Measurements from ENCODE around the gene SMNDC1.

Gene SMNDC1

GRCh38 chr10:110326351-110327032, 21.8 kb upstream of the SMNDC1 start:
- DNase-seq = no peak

DNA sequence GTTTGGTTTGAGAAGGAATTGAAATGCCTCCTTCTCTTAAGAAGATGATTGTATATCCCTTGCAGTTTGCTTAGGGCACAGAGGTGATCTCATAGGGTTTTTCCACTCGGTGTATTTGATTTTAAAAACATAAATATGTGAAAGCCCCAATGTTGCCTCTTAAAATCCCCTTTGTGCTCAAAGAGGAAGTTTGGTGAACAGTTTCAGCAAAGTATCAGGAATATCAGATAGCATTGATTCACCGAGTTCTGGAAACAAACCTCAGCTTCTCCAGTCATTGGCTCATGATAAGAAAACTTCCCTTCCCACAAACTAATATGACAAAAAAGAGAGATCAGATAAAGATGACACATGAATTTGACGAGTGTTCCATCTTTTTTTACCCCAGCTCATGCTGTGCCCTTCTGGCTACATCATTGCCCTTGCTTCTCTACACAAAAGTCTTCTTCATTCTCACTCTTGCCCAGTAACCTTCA, 20.1 kb upstream of the SMNDC1 start:
- no peak for DNase-seq

GRCh38 chr10:110324201-110324804, 19.6 kb upstream of the SMNDC1 start:
- no peak for DNase-seq

- no peak for DNase-seq
These were observed 18.8 kb upstream of the SMNDC1 start for GRCh38 chr10:110323503-110323902.

DNA sequence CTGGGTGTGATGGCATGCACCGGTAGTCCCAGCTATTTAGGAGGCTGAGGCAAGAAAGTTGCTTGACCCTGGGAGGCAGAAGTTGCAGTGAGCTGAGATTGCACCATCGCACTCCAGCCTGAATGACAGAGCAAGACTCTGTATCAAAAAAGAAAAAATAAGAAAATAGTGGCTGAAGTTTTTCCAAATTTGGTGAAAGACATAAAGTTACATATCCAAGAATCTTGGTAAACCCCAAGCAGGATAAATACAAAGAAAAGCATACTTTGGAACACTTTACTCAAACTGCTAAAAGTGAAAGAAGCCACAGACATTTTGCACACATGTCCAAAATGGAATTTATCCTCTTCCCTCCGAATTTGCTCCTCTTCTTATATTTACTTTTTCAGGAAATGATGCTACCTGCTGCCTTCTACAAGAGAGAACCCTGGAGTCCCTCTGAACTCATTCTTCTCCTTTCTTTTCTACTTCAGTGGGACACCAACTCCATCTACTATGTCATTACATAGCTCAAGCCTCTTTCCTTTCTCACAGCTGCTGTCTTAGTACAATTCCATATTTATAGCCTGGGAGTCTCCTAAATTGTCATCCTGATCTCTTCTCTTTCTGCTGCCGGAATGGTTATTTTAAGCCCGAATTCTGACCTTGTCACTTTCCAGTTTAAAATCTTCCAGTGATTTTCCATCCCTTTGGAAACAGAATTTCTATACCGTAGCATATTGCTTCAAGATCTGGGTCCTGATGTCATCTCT, 17.3 kb upstream of the SMNDC1 start:
- DNase-seq = no peak

DNA sequence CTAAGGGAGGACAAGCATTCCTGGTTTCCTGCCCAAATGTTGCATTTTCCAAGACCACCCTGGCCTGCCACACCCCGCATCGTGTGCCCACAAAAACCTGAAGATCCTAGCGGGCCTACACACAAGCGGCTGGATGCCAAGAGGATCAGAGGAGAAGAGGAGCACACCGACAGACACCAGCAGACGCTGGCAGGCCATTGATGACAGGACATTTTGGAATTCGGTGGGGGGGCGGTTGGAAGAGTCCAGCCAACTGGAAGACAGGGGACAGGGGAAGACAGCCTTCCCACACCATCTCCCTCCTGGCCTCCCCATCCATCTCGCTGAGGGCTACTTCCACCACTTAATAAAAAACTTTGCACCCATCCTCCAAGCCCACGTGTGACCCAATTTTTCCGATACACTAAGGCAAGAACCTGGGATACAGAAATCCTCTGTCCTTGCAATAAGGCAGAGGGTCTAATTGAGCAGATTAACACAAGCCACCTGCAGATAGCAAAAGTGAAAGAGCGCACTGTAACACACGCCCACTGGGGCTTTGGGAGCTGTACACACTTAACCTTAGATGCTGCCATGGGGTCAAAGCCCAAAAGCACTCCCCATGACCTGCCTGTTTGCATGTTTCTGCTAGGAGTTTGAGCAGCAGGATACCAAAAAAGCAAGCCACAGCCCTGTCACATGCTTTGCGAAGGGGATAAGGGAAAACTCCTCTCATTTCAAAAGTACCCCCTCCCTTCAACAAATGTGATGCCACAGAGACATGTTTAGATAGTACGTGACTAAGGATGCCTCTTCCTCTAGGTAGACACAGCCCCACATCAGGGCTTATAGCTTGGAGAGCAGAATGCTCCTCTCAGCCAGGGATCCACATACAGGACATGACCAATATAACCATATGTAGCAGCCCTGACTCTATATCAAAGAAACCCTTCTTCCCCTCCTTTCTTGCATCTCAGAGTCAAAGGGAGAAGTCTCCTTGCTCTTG, 13.4 kb upstream of the SMNDC1 start:
- no peak for DNase-seq

DNA sequence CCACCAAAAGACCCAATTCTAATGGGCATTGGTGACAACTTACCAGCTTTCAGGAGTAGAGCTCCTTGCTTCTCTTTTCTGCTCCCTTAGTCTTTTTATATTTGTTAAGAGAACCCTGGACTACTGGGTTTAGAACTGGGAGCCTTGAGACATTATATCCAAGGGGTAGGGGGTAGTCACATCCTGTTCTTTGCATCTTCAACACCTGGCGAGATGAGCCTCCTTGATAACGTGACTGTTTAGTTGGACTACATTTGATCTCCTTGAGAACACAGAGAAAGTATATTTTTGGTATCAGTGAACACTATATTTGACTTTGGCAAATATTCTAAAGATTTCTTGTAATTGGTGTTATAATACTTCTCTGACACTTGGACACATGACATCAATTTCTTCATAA, 9.0 kb upstream of the SMNDC1 start:
- DNase-seq = no peak

DNA sequence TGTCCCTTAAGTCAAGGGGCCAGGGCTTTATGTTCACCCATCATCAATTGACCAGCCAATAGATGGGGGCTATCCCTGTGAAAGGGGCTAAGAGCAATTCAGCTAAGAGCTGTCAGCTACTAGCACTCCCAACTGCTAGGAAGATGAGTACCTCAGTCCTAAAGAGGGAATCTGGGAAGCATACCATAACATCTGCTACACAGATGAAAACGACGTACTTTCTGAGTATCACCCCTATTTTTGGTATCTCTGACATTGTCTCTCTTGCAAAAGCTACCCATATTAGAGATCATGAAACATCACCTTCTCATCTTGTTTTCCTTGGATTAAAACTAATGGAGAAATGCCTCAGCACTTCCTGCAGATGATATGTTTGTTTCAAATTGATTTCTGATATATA, 7.5 kb upstream of the SMNDC1 start:
- DNase-seq = no peak

DNA sequence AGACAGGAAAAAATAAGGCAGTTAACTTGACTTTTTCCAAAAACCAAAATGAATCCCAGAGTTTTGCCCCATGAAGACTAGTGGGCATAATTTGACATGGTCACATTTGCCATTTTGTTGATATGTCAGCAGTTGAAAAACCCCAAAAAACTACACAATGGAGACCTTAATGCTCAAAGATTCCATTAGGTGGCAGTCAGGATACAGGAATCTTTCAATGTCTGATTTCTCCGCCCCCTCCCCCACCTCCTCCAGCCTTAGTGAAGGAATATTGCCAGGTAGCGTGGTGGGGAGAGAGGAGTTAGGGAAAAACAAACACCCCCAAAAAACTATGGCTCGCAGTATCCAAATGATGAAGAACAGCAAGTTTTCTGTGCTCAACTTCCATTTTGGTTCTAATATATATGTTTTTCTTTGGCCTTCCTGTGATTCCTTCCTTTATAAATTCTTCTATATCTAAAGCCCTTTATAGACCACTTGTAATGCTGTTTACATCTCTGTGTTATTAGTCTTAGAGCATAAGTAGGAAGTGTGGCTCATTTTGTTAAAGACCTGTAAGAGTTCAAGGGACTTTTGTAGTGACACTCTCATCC, 6.7 kb upstream of the SMNDC1 start:
- DNase-seq = no peak

- no peak for DNase-seq
These were observed 6.0 kb upstream of the SMNDC1 start for GRCh38 chr10:110310741-110311140.

DNA sequence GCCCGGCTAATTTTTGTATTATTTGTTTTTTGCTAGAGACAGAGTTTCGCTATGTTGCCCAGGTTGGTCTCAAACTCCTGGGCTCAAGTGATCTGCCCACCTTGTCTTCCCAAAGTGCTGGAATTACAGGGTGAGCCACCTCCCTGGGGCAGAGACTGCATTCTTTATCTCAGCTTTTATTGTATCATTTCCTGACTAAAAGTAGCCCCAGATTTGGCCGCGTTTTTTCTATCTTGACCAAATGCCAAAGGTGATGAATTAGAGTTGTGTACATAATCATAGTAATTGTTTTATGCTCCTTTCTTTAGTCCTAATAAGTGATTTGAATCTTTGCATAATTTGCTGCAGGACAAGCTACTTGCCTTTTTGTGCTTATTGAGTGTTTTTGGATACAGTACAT, 3.1 kb upstream of the SMNDC1 start:
- no peak for DNase-seq

GRCh38 chr10:110306452-110306768, 1.7 kb upstream of the SMNDC1 start:
- DNase-seq = no peak

GRCh38 chr10:110305767-110306451, 1.2 kb upstream of the SMNDC1 start:
- peak; percentile 29 for DNase-seq

DNA sequence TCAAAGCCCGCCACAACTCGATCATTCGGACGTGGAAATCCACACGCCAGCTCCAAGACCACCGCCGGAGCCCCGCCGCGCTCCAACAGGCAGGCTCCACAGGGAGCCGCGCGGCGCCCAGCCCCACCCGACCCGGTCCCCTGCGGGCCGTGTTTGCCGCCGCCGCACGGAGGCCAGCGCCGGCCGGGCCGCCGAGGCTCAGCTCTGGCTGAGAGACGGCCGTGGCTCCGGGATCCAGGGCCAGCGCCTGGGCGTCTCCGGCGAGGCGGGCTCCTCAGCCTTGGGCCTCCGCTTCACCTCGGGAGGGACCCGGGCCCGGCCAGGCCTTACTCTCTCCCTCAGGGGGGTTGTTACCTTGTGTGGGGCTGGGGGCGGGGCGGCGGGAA, 333 bp downstream of the SMNDC1 start:
- DNase-seq = no peak

DNA sequence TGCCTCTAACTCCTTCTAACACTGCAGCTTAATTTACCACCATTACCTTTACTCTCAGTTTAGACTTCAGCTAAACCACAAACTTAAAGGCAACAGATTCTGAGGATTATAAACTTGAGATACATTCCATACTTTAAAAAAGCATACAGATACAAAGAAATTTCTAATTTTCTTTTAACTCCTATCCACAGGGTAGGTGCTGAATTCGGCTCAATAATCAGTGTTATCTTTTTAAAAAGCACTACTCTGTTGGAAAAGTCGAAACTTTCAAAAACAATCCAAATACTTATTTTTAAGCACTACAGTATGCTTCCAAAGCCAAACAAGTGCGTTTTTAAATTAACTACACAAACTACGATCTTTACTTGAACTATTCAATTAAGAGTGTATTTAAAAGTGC, 1.0 kb downstream of the SMNDC1 start:
- no peak for DNase-seq

GRCh38 chr10:110300486-110300986, 4.2 kb downstream of the SMNDC1 start:
- DNase-seq = no peak

DNA sequence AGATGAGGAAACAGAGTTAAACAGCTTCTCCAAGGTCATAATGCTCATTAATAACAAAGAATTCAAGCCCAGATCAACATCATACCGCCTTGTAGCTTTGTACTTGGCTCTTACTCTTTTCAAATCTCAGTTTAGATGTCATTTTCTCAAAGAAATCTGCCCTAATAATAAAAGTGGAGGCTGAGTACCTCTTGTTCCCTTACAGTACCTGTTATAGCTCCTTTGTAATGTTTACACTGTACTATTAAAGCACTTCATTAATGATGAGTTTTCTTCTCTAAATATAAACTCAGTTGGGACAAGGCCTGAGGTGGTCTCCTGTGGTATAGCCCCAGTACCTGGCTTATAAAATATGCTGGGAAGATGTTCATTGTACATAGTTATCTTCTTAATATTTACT, 7.8 kb downstream of the SMNDC1 start:
- no peak for DNase-seq

GRCh38 chr10:110286841-110287240, 17.9 kb downstream of the SMNDC1 start:
- DNase-seq = no peak

- DNase-seq = no peak
These were observed 19.2 kb downstream of the SMNDC1 start for GRCh38 chr10:110285501-110285900.

DNA sequence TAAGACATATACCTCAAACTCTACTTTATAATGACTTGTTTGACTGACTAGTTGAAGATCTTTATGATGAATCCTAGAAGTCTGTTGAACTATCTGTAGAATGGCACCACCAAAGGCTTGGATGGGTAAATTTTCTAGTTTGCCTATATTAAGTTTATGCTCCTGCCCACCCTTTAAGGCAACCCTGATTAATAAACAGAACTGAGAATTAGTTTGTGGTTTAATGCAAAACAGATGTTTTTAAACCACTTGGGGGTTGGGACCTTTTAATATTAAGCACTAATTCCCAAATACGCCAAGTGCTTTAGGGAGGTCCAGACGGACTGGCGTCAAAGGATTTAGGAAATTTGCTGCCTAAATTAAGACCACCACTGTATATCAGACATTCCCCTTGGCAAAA, 20.5 kb downstream of the SMNDC1 start:
- no peak for DNase-seq

DNA sequence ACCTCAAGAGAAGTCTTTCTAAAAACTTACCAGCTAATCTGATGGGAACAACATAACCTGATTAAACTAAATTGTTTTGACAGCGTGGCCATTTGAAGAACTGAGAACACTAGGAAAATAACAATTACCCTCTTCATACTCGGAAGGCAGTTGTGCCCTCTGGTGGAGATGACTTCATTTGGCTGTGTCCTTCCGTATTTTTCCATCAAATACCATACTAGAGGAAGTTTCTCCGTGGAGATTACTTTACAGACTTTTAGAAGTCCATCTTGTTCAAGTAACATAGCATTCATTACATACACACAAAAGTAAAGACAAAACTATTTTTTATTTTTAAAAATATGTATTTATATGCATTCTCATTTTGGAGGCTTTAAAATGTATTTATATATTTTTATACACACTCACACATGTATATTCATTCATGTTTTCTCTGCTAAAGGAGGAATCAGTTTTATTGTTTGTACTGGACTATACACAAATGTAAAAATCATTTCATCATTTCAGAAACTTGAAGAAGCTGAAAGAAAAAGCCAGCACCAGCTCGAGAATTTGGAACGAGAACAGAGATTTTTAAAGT, 25.2 kb downstream of the SMNDC1 start:
- DNase-seq = no peak

Measured in activated effector memory CD4-positive, alpha-beta T cell treated with Interleukin-2 at 50 U/mL for 16 hours (primary cell).